NCI-H524 (cell line): ENCODE measurements around the gene IGF1R.

ENCODE experiments used
- DNase-seq, 2 experiments: peaks; one replicate each; lab custom pipeline; 2025; lab: John Stamatoyannopoulos, UW

The IGF1R gene

DNA sequence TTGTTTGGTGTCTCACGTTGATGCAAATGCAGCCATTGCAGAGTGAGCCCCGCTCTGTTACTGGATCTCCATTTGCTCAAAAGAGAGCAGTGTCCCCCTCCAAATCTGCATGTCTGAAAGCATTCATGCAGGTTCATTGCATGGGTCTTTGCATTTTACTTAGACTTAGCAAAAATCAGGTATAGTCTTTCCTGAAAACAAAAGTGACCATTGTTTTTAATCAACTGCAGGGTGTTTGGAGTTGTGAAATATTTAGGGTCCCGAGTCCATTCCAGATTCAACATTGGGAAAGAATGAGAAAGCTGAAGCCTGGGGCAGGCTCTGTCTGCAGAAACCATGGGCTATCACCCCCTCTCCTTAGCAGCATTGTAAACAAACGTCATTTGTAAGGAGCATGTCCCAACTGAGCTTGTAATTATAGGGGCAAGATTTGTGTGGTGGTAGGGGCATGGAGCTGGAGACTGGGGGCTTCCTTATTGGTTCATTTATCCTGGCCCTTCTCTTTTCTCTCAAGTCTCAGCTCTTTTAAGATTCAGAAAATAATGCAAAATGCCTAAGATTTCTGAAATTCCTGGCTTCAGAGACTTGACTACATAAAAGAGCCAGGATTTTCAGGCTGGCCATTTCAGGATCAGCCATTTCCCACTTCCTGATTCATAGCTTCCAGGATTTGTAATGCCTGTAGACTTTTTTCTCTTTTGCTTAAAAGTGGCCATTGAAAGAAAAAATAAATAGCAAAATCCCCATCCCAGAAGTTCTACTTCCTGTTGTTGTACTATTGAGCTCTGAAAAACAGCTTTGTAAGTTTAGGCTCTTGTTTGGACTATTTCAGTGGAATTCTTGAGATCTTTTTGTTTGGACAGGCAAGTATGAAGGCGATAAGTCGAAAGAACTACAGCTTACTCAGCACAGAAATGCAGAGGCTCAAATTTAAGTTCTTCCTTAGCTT, 23.0 kb downstream of the IGF1R start:
- DNase-seq = no peak

DNA sequence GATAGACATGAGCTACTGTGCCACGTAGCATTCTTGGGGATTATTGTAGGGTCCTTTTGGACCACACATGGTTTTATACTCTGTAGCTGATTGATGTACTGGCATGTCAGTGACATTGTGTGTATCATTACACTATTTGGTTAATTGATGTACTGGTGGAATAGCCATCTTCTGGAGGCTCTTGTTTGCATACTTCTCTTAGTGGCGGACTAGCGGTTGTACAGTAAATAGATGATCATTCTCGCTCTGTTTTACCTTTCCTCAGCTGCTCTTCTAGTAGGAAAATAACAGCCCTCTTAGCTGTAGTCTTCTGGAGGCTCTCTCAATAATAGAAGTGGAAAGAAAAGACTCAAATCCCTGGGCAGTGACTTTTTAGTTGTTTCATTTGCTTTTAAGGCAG, 24.8 kb downstream of the IGF1R start:
- DNase-seq = no peak

DNA sequence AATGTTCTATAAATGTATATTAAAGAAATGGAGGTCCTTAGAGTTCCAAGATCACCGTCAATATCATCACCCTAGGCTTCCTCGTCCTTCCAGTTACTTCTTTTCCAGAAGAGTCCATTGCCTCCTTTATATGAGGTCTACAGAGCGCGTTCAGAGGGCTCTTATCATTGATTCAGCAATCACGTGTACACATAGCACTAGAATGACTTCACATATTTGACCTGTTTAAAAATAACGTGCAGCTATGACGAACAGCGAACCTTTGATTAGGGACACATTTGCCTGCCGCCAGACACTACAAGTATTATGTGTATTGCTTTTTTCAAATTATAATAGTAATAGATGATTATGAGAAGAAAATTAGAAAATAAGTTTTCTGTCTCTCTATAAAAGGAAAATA, 26.0 kb downstream of the IGF1R start:
- no peak for DNase-seq

DNA sequence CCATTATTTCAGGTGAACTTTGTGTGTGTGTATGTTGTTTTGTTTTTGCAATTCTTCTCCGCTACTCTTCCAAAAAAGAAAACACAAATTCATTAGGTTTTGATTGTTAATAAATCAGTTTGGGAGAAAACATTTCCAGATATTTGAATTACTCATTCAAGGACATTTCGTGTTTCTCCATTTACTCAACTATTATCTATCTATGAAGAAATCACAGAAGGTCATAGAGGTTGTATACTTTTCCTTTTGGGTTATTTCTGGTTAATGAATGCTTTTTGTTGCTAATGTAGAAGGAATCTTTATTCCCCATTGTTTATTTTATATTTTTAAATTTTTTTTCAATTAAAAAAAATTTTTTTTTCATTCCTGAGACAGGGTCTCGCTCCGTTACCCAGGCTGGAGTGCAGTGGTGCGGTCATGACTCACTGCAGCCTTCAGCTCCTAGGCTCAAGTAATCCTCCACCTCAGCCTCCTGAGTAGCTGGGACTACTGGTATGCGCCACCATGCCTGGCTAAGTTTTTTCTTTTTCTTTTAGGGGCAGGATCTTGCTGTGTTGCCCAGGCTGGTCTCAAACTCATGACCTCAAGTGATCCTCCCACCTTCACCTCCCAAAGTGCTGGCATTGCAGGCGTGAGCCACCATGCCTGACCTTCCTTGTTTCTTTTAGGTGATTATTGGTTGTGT, 28.4 kb downstream of the IGF1R start:
- DNase-seq = no peak

DNA sequence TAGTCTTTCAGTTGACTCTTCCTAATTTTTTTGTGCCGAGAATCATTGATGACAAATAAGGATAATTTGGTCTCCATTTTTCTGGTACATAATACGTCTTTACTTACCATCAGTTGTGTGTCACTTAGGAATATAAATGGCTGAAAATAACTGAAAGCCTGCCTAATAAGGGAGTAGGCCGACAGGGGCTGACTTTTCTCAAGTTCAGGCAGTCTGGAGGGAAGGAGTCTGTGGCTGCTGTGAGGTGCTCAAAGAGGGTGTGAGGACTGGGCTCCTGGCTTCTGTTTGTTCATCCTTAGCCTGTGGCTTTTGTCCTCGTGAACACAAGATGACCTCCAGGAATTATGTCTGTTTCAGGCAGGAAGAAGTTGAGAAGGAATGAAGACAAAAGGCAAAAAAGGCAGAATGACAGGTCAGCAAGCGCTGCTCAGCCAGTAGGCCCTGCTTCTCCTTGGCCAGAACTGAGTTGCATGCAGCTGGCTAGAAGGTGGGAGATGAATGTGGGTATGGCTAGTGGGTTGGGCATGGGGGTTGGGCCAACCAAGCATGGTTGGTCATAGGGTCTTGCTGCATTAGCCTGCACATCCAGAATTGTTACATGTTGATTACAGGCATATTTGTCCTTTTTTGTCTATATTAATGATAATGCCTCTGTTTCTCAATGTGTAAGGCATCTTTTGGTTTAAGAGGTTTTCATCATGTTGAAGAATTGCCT, 29.2 kb downstream of the IGF1R start:
- DNase-seq = no peak

DNA sequence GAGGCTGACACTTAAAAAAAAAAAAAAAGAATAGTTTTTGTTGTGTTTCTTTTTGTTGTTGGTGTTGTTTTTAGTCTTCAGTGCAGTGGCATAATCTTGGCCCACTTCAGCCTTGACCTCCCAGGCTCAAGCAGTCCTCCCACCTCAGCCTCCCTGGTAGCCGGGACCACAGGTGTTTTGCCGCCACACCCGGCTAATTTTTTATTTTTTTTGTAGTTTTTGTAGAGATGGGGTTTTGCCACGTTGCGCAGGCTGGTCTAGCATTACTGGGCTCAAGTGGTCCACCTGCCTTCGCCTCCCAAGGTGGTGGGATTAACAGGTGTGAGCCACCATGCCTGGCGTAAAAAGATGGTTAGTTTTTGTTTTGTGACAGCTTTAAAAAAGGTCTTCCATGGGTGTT, 30.1 kb downstream of the IGF1R start:
- DNase-seq = no peak

DNA sequence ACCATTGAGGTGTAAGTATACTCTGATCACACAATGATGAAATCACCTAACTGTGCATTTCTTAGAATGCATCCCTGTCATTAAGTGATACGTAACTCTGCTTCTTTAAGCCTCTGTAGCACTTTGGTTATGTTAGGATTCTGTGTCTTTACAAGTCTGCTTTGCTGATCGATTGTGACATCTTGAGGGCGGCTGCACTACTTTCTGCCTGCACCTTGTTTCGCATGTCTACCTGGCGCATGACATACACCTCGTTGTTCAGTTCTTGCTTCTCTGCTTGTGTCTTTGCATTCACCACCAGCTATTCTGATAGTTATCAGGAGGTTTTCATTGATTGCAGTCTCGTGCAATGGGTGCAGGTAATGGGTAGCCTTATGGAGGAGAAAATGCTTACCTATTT, 32.7 kb downstream of the IGF1R start:
- DNase-seq = no peak

DNA sequence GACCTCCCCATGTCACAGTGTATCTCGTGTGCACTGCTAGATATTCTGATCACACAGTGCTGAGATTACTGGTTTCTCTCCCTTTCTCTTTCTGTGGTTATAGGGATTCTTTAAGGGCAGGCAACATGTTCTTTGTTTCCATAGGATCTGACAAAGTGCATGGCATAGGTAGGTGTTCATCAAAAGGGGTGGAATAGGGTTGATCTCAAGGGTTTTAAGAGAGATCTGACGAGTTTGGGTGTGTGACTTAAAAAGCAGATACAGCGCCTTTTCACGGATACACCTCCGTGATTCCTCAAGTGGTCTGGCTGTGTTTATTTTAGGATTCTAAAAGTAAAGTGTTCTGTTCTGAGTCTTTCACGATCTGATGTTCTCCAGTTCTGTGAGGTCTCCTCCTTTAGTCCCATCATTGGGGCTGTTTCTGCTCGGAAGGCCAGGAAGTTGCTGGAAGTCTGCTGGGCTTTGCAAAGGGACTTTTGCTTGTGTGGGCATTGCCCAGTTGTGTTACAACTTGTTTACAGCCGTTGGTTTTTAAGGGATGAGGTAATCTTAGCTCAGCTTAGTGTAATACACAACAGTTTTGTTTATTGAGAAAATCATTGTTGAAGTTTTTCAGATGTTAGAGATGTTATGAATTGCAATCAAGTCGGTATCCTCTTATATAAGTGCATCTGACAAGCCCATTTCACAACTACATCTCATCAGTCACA, 34.8 kb downstream of the IGF1R start:
- no peak for DNase-seq

DNA sequence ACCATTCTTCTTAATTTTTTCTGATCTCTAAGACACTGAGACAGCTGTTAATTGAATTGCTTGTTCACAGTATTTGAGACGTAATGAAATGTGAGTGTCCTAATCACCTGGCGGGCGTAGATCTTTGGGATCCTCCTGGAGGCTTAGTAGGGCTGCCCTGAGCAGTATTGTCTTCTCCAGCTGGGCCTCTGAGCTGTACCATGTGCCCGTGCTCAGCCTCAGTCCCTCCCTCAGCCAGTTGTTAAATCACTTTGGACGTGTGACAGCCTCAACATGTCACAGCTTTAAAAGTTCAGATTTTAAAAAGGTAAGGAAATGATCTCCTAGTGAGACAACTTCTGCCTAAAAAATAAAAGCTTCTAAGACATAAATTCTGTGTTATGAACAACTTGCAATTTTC, 35.5 kb downstream of the IGF1R start:
- DNase-seq = peak in 1 of 2 experiments; percentile 72

DNA sequence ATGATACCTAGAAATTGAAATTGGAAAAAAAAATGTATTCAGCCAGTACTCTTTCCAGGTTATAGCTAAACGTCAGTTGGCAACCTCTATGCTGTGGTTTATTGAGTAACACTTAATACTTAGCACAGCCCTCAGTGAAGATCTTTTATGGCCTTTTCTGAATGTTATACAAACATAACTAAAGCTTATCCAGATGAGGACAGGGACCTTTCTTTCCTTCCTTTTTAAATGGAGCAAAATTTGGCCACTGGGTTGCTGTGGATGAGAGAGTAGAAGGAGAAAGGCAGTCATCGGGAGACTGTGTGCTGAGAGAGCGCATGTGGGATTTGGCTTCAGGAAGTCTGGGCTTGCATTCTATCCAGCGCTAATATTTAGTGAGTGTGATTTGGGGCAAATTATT, 36.1 kb downstream of the IGF1R start:
- no peak for DNase-seq

DNA sequence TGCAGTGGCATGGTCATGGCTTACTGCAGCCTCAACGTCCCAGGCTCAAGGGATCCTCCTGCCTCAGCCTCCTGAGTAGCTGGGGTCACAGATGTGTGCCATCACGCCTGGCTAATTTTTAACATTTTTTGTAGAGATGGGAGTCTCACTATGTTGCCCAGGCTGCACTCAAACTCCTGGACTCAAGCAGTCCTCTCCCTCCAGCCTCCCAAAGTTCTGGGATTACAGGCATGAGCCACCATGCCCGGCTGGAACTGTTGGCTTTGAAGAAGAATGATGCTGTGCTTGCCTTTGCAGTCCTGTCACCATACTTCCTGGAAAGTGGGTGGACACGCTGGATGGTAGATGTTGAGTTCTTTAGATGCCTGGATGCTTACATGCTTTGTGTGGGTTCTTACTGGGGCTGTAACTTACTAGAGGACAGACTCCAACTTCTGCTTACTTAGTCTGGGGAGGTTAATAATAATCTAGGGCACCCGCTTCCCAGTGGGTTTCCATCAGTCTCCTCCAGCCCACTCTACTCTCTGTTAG, 36.7 kb downstream of the IGF1R start:
- DNase-seq = no peak

DNA sequence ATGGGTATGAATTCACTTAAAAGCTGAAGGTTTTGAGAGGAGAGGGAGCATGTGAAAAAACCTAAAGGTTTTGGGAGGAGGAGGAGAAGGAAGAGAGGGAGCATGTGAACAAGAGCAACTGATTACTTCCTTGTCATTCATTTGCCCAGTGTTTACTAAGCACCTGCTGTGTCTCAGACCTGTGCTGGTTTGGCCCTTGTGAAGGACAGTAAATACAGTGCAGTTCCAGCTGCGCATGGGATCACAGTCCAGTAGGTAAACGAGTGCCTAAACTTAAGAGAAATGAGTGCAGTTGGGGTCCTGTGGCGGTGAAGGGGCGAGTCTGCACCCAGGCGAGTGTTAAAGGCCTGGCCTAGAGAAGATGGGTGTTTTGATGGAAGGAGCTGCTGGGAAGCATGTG, 38.6 kb downstream of the IGF1R start:
- no peak for DNase-seq

DNA sequence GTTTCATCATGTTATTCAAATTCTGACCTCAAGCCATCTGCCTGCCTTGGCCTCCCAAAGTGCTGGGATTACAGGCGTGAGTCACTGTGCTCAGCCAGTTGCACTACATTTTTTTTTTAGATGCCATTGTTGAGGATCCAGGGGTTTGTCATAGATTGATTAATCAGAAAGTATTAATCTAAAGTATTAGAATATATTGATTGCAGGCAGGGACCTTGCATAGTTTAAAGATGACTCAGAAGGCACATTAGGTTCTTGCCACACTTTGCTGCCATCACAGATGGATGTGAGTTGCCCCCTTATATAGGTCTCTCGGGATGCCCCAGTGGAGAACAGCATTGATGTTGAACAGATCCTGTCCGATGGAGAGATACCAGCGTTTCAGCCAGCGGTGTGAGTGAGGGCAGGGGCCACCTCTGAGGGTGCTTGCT, 41.1 kb downstream of the IGF1R start:
- DNase-seq = no peak

DNA sequence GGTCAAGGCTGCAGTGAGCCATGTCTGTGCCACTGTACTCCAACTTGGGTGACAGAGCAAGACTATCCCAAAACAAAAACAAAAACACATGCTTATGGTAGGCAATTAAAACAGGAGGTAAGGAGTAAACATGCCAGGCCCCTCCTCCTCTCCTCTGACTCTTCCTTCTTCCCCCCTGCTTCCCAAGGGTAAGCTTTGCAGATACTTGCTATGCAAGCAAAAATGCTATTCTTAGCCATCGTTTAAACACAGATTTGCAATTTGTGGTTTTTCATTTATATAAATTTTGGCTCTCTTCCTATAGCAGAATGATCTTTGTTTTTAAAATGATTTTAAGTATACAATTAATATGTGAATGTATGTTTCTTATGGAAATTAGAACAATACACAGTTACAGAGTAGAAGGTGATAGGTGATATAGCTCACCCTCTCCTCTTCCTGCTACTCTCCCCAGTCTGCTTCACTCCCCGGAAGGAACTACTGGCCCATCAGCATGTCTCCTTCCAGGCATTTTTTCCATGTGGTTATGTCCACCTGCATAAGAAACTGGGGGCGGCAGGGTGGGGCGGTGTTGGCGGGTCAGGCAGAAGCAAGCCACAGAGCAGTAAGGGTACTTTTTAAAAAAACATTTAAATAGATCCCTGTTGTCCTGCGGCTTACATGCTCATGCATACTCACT, 42.1 kb downstream of the IGF1R start:
- DNase-seq = no peak

DNA sequence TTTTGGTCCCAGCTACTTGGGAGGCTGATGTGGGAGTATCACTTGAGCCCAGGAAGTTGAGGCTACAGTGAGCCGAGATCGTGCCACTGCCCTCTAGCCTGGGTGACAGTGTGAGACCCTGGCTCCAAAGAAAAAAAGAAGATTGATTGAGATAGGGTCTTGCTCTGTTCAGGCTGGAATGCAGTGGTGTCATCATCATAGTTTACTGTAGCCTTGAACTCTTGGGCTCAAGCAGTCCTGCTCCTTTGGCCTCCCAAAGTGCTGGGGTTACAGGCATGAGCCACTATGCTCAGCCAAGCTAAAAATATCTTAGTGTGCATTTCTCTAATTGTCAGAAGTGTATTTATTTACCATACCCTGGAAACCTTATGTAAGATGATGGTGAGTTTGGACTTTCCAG, 43.9 kb downstream of the IGF1R start:
- DNase-seq = no peak

DNA sequence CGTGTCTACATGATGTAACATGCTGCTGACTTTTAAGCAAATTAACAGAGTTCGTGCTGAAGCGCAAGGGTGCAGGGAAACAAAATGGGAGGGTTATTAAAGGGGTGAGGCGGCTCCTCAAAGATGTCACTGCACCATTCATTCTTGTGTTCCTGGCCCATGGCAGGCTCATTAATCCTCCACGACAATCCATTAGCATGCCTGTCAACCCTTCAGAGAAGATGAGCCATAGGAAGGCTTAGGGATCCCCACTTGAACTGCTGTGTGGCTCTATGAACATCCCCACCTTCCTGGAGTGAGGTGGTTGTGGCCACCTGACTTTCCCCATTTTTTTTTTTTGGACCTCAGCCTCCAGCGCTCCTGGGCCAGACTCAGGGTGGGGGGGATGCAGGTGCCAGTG, 45.8 kb downstream of the IGF1R start:
- DNase-seq = no peak

DNA sequence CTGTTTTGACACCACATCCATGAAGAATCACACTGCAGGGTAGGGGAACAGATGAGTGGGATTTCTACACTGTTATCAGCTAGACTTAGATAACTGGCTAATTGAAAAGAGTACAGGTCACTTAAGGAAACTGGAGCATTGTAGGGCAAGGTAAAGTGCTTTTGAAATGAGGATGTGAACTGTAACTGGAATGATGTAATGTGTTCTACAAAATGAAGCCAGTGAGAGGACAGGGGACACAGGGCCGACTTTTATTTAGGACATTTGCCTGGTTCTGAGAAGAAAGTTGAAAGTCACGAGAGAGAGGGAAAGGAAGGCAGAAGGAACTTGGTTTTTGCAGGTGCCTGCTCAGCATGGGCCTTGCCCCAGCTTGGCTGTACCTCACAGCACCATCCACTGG, 50.5 kb downstream of the IGF1R start:
- no peak for DNase-seq

DNA sequence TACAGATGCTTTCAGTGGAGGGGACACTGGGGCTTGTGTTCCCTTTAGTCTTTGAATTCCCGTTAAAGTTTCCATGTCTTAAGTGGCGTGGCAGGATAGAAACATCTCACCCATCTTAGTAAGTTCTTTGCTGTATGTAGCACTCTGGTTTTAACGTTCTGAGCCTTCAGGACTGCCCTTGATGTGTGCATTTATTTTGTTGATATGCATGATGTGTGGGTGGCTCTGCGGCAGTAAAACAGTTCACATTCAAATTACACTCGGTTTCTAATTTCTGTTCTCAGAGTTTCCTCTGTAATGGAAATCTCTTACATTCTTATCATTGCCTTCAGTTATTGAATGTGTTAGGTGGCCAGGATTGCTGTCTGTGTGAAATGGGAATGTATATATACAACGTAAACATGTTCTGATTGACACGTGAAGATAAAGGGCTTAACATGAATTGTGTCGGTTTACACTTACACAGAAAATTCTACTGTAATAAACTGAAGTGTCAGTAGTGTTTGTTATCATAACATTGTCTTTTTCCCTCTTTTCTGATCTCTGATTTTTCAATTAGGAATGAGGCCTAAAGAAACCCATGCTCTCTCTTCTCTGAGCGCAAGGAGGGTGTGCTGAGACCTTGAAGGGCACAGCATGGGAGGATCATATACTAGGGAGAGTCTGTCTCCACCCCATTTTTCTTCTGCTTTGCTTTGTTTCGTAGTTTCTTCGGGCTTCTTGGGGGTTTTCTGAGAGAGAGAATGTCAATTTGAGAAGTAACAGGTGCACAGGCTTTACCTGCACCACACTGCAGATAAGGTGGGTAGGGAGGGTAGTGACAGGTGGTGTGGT, 51.5 kb downstream of the IGF1R start:
- no peak for DNase-seq

DNA sequence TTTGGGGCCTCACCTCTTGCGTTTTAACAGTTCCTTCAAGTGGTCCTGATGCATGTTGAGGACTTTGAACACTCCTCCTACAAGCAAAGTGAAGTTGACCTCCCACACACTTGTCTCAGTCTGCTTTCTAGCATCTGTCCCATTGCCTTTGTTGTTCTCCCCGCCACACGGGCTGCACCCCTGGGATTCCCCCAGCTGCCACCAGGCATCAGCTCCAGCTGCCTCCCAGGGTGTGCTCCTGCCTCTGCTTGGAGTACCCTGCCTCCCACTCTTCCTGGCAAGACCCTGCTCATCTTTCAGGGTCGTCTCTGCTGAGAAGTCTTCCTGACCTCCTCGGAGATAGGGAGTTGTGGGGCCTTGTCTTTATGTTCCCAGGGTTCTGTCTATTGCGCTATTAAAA, 52.2 kb downstream of the IGF1R start:
- DNase-seq = peak; percentile 79 to 92

DNA sequence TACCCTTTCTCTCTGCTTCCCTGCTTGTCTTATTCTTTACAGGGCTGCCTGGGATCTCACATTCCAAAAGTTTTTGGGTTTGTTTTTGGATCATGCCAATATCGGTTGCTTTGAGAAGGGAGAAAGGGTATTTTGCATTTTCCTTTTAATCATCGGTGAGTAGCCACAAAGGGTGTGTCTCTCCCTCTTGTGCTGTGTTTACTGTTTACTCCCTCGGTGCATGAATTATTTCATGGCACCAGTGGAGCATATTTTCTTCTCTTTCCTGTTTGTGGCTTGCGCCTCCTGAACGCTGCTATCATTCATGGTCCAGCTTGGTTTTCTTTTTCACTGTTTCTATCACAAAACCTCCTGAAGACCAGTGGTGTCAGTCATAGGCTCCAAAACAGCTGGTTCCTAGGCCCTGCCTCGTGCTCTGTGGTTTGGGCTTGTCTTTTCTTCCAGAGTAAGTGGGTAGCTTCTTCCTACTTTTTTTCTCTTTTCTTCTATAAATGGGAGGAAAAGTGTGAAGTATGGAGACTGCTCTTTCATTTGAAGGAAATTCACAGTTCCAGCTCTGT, 54.9 kb downstream of the IGF1R start:
- DNase-seq = no peak
